Lung (tissue), 12 donors: ENCODE measurements around the gene ELAPOR1. TPM values are rescaled to one million over a fixed set of nuclear protein-coding genes. Genes with fewer than 3 reads are reported as not detected.

Source experiments
- ATAC-seq: fragments of 200-7000 bp; cut with Tn5 transposase; one replicate; pipeline ENCODE4 v1.9.1; 2020; ENCODE audit warnings: moderate number of reproducible peaks; ENCODE audit not compliant: insufficient read depth, low FRiP score
- DNase-seq, 3 donors: peaks; one replicate each; pipeline ENCODE4 v3.0.0-alpha.2; 2013 to 2017
- H3K27ac ChIP-seq, 2 donors: one replicate each; pipeline ENCODE4 v1.5.1; 2013; ENCODE audit warnings: mild to moderate bottlenecking in 2 of 2, moderate library complexity in 2 of 2, control low read depth in 1 of 2, inconsistent platforms in 1 of 2, low read depth in 1 of 2, low read length in 1 of 2
- H3K27me3 ChIP-seq, 3 donors: one replicate each; pipeline ENCODE4 v1.5.1; 2013; ENCODE audit warnings: low read length in 2 of 3; ENCODE audit not compliant: control insufficient read depth in 3 of 3, insufficient read depth in 3 of 3
- H3K36me3 ChIP-seq, 4 donors: one replicate each; pipeline ENCODE4 v1.5.1; 2013; ENCODE audit warnings: low read length in 4 of 4, mild to moderate bottlenecking in 1 of 4, moderate library complexity in 1 of 4; ENCODE audit not compliant: control insufficient read depth in 4 of 4, insufficient read depth in 4 of 4
- H3K4me1 ChIP-seq, 5 donors: one replicate each; pipeline ENCODE4 v1.5.1; 2013; ENCODE audit warnings: low read length in 5 of 5, mild to moderate bottlenecking in 2 of 5, moderate library complexity in 1 of 5; ENCODE audit not compliant: control insufficient read depth in 5 of 5, insufficient read depth in 5 of 5
- H3K4me3 ChIP-seq: one replicate; pipeline ENCODE4 v1.5.1; 2013; ENCODE audit warnings: mild to moderate bottlenecking, control low read depth, moderate library complexity
- H3K9ac ChIP-seq, 2 donors: one replicate each; pipeline ENCODE4 v1.5.1; 2013; ENCODE audit warnings: low read length in 2 of 2, control low read depth in 1 of 2; ENCODE audit not compliant: insufficient read depth in 1 of 2
- H3K9me3 ChIP-seq, 4 donors: one replicate each; pipeline ENCODE4 v1.5.1; 2013; ENCODE audit warnings: low read length in 3 of 4, mild to moderate bottlenecking in 1 of 4, moderate library complexity in 1 of 4; ENCODE audit not compliant: control insufficient read depth in 4 of 4, insufficient read depth in 3 of 4
- WGBS, 2 donors: extraction: QIAGEN DNeasy Blood & Tissue Kit; methylation state at CpG; one replicate each; pipeline ENCODE4 v1.1.7; 2013; 5-methylcytosine and 5-hydroxymethylcytosine counted together
- polyA plus RNA-seq, 2 donors: library from polyadenylated mRNA; stranded (reverse); fragments of 200-250 nt; gene quantifications; one replicate each; pipeline ENCODE4 v1.2.1, GENCODE V29; 2013
- total RNA-seq, 2 donors: library from RNA; depleted of rRNA in 1 of 2; stranded (reverse); fragments of >200 nt in 1 of 2; gene quantifications; one replicate each; pipeline ENCODE4 v1.2.1, GENCODE V29; 2014 to 2021
- TF ChIP-seq, protein P1 (sequence below): IDR thresholded peaks from 2 replicates; pipeline ENCODE4 v1.5.1; 2012; ENCODE audit warnings: mild to moderate bottlenecking; ENCODE audit errors: control extremely low read depth, extremely low read depth
- donor health status: control.
- donor health status: control.
- donor health status: Bipolar disorder and iron deficiency.
- donor health status: healthy.
- donor health status: DM: yes; HTN: yes; CAD: no.

Gene ELAPOR1
- total and polyA plus RNA-seq, 4 donors = 3.3 to 25.0 (median 8.0) TPM

DNA sequence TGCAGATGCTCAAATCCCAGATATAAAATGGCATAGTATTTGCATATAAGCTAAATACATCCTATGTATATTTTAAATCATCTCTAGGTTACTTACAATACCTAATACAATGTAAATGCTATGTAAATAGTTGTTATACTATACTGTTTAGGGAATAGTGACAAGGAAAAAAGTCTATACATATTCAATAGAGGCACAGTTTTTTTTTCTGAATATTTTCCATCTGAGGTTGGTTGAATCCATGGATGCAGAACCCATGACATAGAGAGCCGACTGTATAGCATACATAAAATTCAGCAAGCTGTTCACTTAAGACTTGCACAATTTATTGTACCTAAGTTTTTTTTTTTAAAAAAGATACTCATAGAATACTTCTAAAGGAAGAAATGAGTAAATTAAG, 44.6 kb upstream of the ELAPOR1 start:
- Histone ChIP-seq H3K9me3 (no peaks in the 10 kb centered on the region), H3K4me3 (no peak overlapping the region), H3K27ac (no peak overlapping the region), H3K27me3 (no peaks in the 10 kb centered on the region), H3K4me1 (peaks cover 0 to 2% (median 0%) of the 10 kb centered on the region in 5 donors), H3K9ac (no peak overlapping the region), H3K36me3 (peaks cover 2 to 10% (median 6%) of the 10 kb centered on the region in 4 donors)
- DNase-seq (no peak), ATAC-seq (no peak)
- TF ChIP-seq, protein P1, sequence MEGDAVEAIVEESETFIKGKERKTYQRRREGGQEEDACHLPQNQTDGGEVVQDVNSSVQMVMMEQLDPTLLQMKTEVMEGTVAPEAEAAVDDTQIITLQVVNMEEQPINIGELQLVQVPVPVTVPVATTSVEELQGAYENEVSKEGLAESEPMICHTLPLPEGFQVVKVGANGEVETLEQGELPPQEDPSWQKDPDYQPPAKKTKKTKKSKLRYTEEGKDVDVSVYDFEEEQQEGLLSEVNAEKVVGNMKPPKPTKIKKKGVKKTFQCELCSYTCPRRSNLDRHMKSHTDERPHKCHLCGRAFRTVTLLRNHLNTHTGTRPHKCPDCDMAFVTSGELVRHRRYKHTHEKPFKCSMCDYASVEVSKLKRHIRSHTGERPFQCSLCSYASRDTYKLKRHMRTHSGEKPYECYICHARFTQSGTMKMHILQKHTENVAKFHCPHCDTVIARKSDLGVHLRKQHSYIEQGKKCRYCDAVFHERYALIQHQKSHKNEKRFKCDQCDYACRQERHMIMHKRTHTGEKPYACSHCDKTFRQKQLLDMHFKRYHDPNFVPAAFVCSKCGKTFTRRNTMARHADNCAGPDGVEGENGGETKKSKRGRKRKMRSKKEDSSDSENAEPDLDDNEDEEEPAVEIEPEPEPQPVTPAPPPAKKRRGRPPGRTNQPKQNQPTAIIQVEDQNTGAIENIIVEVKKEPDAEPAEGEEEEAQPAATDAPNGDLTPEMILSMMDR = no peak
- WGBS, 2 donors = 87 to 98% methylated on average over 1 of the region's 1 CpG

DNA sequence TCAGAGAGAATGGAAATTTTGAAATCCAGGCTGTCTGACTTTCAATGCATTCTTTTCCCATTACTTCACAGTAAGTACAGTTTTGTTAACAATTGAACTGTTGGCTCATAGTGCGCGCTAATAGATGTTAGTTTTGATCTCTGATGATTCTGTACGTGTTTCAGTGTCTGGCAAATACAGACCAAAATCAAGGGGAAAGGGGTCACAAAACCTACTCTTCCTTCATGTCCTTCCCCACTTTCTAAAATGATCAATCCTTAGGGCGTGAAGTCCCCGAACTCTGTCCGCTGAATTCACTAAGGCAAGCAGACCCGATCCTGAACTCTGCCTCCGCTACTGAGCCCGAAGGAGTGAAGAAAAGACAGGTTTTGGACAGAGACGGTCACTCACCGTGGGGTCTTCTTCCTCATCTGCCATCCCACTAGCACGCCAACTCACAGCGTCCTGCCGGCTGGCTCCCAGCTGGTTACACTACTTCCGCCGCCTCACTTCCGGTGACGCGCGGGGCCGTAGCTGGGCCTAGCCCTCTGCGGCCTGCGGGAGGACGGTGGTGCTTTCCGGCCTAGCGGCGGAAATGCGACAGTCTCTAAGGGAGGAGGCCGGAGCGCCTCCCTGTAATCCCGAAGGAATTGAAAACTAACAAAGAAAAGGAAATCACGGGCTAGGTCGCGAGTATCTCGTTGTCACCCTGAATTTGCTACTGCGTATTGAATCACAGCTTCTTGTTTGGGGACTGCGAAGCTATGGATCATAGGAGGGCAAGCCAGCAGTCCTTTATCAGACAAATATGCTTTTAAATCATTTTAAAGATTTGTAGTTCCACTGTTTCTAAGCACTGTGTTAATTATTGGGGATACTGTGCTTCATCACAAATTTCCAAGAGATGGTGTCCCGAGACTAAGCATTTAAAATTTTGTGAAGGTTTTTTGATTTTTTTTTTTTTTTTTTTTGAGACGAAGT, 38.1 kb upstream of the ELAPOR1 start, which contains the start of gene TAF13:
TSS of gene TAF13 (minus strand) at position 473 of the 960 bp plus-strand sequence. CDS start at position 417, 56 bp downstream.
- Histone ChIP-seq H3K27me3 (peaks cover 0 to 2% (median 0%) of the 10 kb centered on the region in 3 donors), H3K9ac (peak within 1 kb of the TSS; percentile 85 to 99), H3K4me1 (peaks cover 0 to 9% (median 0%) of the 10 kb centered on the region in 5 donors), H3K9me3 (no peaks in the 10 kb centered on the region), H3K4me3 (peak within 1 kb of the TSS; percentile 75), H3K27ac (peak within 1 kb of the TSS; percentile 88 to 94), H3K36me3 (peaks cover 0 to 3% (median 0%) of the 10 kb centered on the region in 4 donors)
- 4 to 6% methylated on average over 39 of the region's 39 CpGs for WGBS, 2 donors
- TF ChIP-seq, protein P1 = no peak
- ATAC-seq (peak; percentile 100), DNase-seq (peak; percentile 97 to 98 (median 97))

DNA sequence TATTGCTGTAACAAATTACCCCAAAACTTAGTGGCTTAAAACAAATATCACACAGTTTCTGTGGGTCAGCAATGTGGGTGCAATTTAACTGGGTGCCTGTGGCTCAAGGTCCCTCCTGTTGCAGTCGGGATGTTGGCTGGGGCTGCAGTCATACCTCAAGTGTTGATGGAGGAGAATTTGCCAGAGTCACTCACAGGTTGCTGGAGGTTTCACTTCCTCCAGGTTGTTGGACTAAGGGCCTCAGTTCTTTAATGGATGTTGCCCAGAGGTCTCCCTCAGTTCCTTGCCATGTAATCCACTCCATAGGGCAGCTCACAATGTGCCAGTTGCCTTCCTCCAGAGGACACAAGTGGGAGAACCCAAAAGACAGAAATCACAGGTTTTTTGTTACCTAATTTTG, 35.6 kb upstream of the ELAPOR1 start:
- peaks cover 0 to 2% (median 0%) of the 10 kb centered on the region in 3 donors for H3K27me3 ChIP-seq
- 88 to 93% methylated on average over 1 of the region's 1 CpG for WGBS, 2 donors
- H3K27ac ChIP-seq = no peak overlapping the region
- H3K4me3 ChIP-seq = no peak overlapping the region
- ATAC-seq (no peak), DNase-seq (no peak)
- no peak overlapping the region for H3K9ac ChIP-seq
- H3K4me1 ChIP-seq = peaks cover 0 to 9% (median 0%) of the 10 kb centered on the region in 5 donors
- H3K9me3 ChIP-seq = no peaks in the 10 kb centered on the region
- peaks cover 0 to 2% (median 0%) of the 10 kb centered on the region in 4 donors for H3K36me3 ChIP-seq
- TF ChIP-seq, protein P1 = no peak
